Measurements from ENCODE around the gene CHRM4.

DNA sequence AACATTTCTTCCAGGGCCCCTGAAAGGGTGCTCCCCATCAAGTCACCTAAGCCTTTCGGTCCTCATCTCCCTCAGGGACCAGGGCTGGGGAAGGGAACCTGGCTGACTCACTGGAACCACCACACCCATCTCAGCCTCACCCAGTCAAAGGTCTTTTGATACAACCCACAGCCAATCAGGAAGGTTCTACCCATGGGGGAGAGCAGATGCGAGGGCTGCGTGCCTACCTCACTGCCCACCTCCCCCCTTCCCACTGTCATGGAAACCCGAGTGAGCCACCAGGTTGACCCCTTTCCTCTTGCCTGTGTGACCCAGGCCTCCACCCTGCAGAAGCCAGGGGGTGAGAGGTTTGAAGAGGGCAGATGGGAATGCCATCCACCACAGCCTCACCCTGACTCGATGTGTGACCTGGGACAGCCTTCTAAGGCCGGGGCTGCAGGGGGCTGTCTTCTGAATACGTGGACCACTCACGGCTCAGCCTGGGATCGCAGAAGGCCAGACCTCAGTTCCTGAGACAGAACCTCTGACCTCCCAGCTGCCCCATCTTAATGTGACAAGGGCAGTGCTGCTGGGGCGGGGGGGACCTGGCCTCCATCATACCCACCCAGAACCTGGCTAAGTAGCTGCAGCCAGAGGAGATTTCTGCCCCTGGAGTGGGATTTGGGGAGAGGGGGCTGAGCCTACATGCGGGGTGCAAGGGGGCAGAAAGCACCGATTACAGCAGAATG lies 7.4 kb downstream of the CHRM4 start:
- TF ChIP-seq, protein P1, sequence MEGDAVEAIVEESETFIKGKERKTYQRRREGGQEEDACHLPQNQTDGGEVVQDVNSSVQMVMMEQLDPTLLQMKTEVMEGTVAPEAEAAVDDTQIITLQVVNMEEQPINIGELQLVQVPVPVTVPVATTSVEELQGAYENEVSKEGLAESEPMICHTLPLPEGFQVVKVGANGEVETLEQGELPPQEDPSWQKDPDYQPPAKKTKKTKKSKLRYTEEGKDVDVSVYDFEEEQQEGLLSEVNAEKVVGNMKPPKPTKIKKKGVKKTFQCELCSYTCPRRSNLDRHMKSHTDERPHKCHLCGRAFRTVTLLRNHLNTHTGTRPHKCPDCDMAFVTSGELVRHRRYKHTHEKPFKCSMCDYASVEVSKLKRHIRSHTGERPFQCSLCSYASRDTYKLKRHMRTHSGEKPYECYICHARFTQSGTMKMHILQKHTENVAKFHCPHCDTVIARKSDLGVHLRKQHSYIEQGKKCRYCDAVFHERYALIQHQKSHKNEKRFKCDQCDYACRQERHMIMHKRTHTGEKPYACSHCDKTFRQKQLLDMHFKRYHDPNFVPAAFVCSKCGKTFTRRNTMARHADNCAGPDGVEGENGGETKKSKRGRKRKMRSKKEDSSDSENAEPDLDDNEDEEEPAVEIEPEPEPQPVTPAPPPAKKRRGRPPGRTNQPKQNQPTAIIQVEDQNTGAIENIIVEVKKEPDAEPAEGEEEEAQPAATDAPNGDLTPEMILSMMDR (IDR thresholded peaks at IDR 0.05) = no peak
- no peak for TF ChIP-seq POLR2A (IDR thresholded peaks at IDR 0.05)
